A673 (cell line): ENCODE data around the gene SRP54. TPM values are rescaled to one million over a fixed set of nuclear protein-coding genes. Genes with fewer than 3 reads are reported as not detected.

ENCODE experiments used
- BruUV-seq: library from RNA; stranded (reverse); fragments of 400-500 nt; replicated peaks from 2 replicates; lab custom pipeline; 2021; lab: Mats Ljungman, UMichigan
- CTCF ChIA-PET: fragments of 300-600 bp; sonication (Branson Sonifier 250); formaldehyde crosslinking; loops from one replicate; lab custom pipeline; 2022; ENCODE audit warnings: antibody characterized with exemption; lab: Charles Lee
- POLR2A ChIA-PET: fragments of 300-600 bp; sonication (Branson Sonifier 250); formaldehyde crosslinking; loops from one replicate; lab custom pipeline; 2022; ENCODE audit warnings: antibody characterized with exemption; ENCODE audit not compliant: low non-redundant PET; lab: Charles Lee
- DNase-seq: peaks from one replicate; pipeline ENCODE4 v3.0.0-alpha.2; 2015; ENCODE audit warnings: low spot score
- H3K27ac ChIP-seq: fragments of 200-600 bp; sonication (generic); 2 replicates; pipeline ENCODE4 v1.5.1; 2016; ENCODE audit warnings: mixed run types, low read depth, mild to moderate bottlenecking, mixed read lengths, antibody characterized with exemption, low read length; ENCODE audit not compliant: poor library complexity, severe bottlenecking
- H3K27me3 ChIP-seq: fragments of 200-600 bp; sonication (generic); replicated peaks from 2 replicates; pipeline ENCODE4 v1.6.1; 2017; ENCODE audit warnings: mixed run types, low read depth, mild to moderate bottlenecking, mixed read lengths, antibody characterized with exemption, low read length; ENCODE audit not compliant: insufficient read depth, poor library complexity
- H3K36me3 ChIP-seq: fragments of 200-600 bp; sonication (generic); 2 replicates; pipeline ENCODE4 v1.6.1; 2016; ENCODE audit warnings: mixed run types, mild to moderate bottlenecking, mixed read lengths, antibody characterized with exemption, low read length; ENCODE audit not compliant: insufficient read depth, poor library complexity, severe bottlenecking
- H3K4me1 ChIP-seq: fragments of 200-600 bp; sonication (generic); 2 replicates; pipeline ENCODE4 v1.6.1; 2017; ENCODE audit warnings: mixed run types, mild to moderate bottlenecking, mixed read lengths, antibody characterized with exemption, low read length; ENCODE audit not compliant: insufficient read depth, poor library complexity, severe bottlenecking
- H3K4me3 ChIP-seq: fragments of 200-600 bp; sonication (generic); 2 replicates; pipeline ENCODE4 v1.5.1; 2016; ENCODE audit warnings: low read depth, mixed run types, mild to moderate bottlenecking, mixed read lengths, low read length; ENCODE audit not compliant: poor library complexity, severe bottlenecking
- H3K9me3 ChIP-seq: fragments of 200-600 bp; sonication (generic); 2 replicates; pipeline ENCODE4 v1.6.1; 2016; ENCODE audit warnings: mixed run types, low read depth, mild to moderate bottlenecking, mixed read lengths, antibody characterized with exemption, low read length; ENCODE audit not compliant: poor library complexity, severe bottlenecking
- CTCF ChIP-seq: fragments of 300-800, 200-600 bp; sonication (generic); conservative IDR thresholded peaks from 2 replicates; pipeline ENCODE4 v1.5.1; 2017; ENCODE audit warnings: low read depth, mild to moderate bottlenecking, antibody characterized with exemption, low read length, moderate library complexity, mixed read lengths
- EZH2 ChIP-seq: fragments of 200-600 bp; sonication (generic); IDR thresholded peaks from 2 replicates; pipeline ENCODE4 v1.6.1; 2017; ENCODE audit warnings: borderline replicate concordance, low read depth, mild to moderate bottlenecking, mixed read lengths, antibody characterized with exemption, low read length; ENCODE audit not compliant: poor library complexity, severe bottlenecking
- intact Hi-C: fragments of 100-400 bp; cut with micrococcal nuclease; formaldehyde crosslinking; loops from one replicate; pipeline ENCODE4 v1.10.0; 2022; ENCODE audit not compliant: unreplicated experiment
- total RNA-seq: library from RNA; stranded (reverse); gene quantifications from 2 replicates; pipeline ENCODE4 v1.2.3, GENCODE V29; 2021

SRP54 gene
- total RNA-seq, 1 experiment from 2014 or later, result 60.2 TPM

- Histone ChIP-seq H3K4me1 (peaks cover 15% of the 10 kb centered on the region), H3K27me3 (no peaks in the 10 kb centered on the region), H3K4me3 (no peak overlapping the region), H3K27ac (no peak overlapping the region), H3K36me3 (peaks cover 5% of the 10 kb centered on the region), H3K9me3 (no peaks in the 10 kb centered on the region)
- no peak for DNase-seq
- POLR2A ChIA-PET, result no interaction called here
- no TSS peak for BruUV-seq
- CTCF ChIA-PET, result no interaction called here
- intact Hi-C loops, result no loop called here
- no peak for TF ChIP-seq CTCF
- no peak for TF ChIP-seq EZH2
These were observed 16.7 kb downstream of the SRP54 start for GRCh38 chr14:34999500-34999899.

GRCh38 chr14:35001621-35002020, 18.8 kb downstream of the SRP54 start:
- CTCF ChIA-PET, result no interaction called here
- POLR2A ChIA-PET, result no interaction called here
- no peaks in the 10 kb centered on the region for H3K9me3 ChIP-seq
- DNase-seq, result no peak
- no peak overlapping the region for H3K4me3 ChIP-seq
- no peak for TF ChIP-seq EZH2
- no peak for TF ChIP-seq CTCF
- no peaks in the 10 kb centered on the region for H3K27me3 ChIP-seq
- H3K27ac ChIP-seq, result no peak overlapping the region
- no TSS peak for BruUV-seq
- H3K4me1 ChIP-seq, result peaks cover 8% of the 10 kb centered on the region
- intact Hi-C loops, result no loop called here
- H3K36me3 ChIP-seq, result peaks cover 5% of the 10 kb centered on the region

- no TSS peak for BruUV-seq
- Histone ChIP-seq H3K4me1 (no peaks in the 10 kb centered on the region), H3K9me3 (no peaks in the 10 kb centered on the region), H3K36me3 (peaks cover 15% of the 10 kb centered on the region), H3K4me3 (no peak overlapping the region), H3K27ac (no peak overlapping the region), H3K27me3 (no peaks in the 10 kb centered on the region)
- POLR2A ChIA-PET, result no interaction called here
- CTCF ChIA-PET, result no interaction called here
- DNase-seq, result no peak
- intact Hi-C loops, result no loop called here
- TF ChIP-seq CTCF (no peak), EZH2 (no peak)
These were observed 22.0 kb downstream of the SRP54 start for GRCh38 chr14:35004839-35005238.
